ENCODE measurements around the gene CD55. TPM values are rescaled to one million over a fixed set of nuclear protein-coding genes. Genes with fewer than 3 reads are reported as not detected.

Gene CD55
- total RNA-seq, 2 donors from 2014 or later = 19.5 to 26.1 TPM

DNA sequence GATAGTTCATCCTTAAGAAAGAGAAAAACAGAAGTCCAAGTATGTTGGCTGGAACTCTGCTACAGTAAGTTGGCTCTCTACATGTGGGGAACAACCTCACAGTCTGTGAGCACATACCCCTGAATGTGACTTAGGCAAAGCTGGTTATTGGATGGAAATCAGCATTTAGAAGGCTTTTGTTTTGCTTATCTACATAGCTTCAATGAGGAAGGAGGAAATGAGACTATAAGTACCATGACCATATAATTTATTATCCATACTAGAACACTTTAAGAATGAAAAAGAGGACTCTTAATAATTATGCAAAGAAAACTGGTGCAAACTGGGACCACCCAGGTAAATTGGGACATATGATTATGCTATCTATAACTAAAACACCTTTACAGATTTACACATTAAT lies 31.7 kb upstream of the CD55 start:
- Histone ChIP-seq H3K9me3 (ENCODE audit: control insufficient read depth, low read length) (peaks cover 16% of the 10 kb centered on the region), H3K4me1 (ENCODE audit: control insufficient read depth, insufficient read depth, low read length) (no peaks in the 10 kb centered on the region), H3K9ac (ENCODE audit: extremely low read depth, low read length, poor library complexity, severe bottlenecking) (no peak overlapping the region), H3K27ac (ENCODE audit: low read depth, low read length) (no peak overlapping the region), H3K4me3 (ENCODE audit: low read length) (no peak overlapping the region), H3K27me3 (ENCODE audit: control insufficient read depth, insufficient read depth, low read length, poor library complexity, severe bottlenecking) (no peaks in the 10 kb centered on the region), H3K36me3 (ENCODE audit: control insufficient read depth, insufficient read depth, low read length) (no peaks in the 10 kb centered on the region)
- H3K36me3 Mint-ChIP-seq (ENCODE audit: low read depth) = peaks cover 16% of the 10 kb centered on the region
- no peak overlapping the region for H3K27ac Mint-ChIP-seq
- no peak for DNase-seq
- H3K4me3 Mint-ChIP-seq = no peak overlapping the region
- H3K9me3 Mint-ChIP-seq = peaks cover 36% of the 10 kb centered on the region
- H3K27me3 Mint-ChIP-seq (ENCODE audit: insufficient read depth) = no peaks in the 10 kb centered on the region
- H3K4me1 Mint-ChIP-seq = peaks cover 11% of the 10 kb centered on the region
- TF ChIP-seq, protein P1, sequence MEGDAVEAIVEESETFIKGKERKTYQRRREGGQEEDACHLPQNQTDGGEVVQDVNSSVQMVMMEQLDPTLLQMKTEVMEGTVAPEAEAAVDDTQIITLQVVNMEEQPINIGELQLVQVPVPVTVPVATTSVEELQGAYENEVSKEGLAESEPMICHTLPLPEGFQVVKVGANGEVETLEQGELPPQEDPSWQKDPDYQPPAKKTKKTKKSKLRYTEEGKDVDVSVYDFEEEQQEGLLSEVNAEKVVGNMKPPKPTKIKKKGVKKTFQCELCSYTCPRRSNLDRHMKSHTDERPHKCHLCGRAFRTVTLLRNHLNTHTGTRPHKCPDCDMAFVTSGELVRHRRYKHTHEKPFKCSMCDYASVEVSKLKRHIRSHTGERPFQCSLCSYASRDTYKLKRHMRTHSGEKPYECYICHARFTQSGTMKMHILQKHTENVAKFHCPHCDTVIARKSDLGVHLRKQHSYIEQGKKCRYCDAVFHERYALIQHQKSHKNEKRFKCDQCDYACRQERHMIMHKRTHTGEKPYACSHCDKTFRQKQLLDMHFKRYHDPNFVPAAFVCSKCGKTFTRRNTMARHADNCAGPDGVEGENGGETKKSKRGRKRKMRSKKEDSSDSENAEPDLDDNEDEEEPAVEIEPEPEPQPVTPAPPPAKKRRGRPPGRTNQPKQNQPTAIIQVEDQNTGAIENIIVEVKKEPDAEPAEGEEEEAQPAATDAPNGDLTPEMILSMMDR (conservative IDR thresholded peaks at IDR 0.05) = no peak

DNA sequence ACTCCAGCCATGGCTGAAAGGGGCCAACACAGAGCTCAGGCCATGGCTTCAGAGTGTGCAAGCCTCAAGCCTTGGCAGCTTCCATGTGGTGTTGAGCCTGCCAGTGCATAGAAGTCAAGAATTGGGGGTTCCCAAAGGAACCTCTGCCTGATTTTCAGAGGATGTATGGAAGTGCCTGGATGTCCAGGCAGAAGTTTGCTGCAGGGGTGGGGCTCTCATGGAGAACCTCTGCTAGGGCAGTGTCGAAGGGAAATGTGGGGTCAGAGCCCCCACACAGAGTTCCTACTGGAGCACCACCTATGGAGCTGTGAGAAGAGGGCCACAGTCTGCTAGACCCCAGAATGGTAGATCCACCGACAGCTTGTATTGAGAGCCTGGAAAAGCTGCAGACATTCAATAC lies 29.8 kb upstream of the CD55 start:
- H3K4me1 ChIP-seq (ENCODE audit: control insufficient read depth, insufficient read depth, low read length) = no peaks in the 10 kb centered on the region
- H3K27ac Mint-ChIP-seq = no peak overlapping the region
- no peak overlapping the region for H3K27ac ChIP-seq (ENCODE audit: low read depth, low read length)
- 86 to 93% methylated on average over 1 to 2 of the region's 2 CpGs for WGBS, 2 experiments (ENCODE audit: insufficient coverage in 1 of 2, insufficient read length in 1 of 2)
- H3K4me3 ChIP-seq (ENCODE audit: low read length) = no peak overlapping the region
- no peaks in the 10 kb centered on the region for H3K27me3 Mint-ChIP-seq (ENCODE audit: insufficient read depth)
- H3K9ac ChIP-seq (ENCODE audit: extremely low read depth, low read length, poor library complexity, severe bottlenecking) = no peak overlapping the region
- H3K4me1 Mint-ChIP-seq = peaks cover 11% of the 10 kb centered on the region
- no peaks in the 10 kb centered on the region for H3K27me3 ChIP-seq (ENCODE audit: control insufficient read depth, insufficient read depth, low read length, poor library complexity, severe bottlenecking)
- no peak for DNase-seq
- H3K9me3 ChIP-seq (ENCODE audit: control insufficient read depth, low read length) = peaks cover 16% of the 10 kb centered on the region
- no peak overlapping the region for H3K4me3 Mint-ChIP-seq
- TF ChIP-seq, protein P1 (conservative IDR thresholded peaks at IDR 0.05) = no peak
- peaks cover 16% of the 10 kb centered on the region for H3K36me3 Mint-ChIP-seq (ENCODE audit: low read depth)
- no peaks in the 10 kb centered on the region for H3K36me3 ChIP-seq (ENCODE audit: control insufficient read depth, insufficient read depth, low read length)
- H3K9me3 Mint-ChIP-seq = peaks cover 36% of the 10 kb centered on the region

DNA sequence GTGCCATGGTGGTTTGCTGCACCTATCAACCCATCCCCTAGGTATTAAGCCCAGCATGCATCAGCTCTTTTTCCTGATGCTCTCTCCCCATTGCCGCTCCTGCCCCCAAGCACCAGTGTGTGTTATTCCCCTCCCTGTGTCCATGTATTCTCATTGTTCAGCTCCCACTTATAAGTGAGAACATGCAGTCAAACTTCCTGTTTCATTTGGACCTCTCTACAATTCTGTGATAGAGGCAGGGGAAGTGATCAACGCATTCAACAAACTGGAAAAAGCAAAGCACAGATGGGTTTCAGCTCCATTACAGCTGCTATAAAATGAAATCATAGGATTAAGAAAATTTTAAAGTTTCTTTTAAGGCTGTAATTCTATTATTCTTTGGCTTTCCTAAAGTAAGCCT lies 23.3 kb upstream of the CD55 start:
- no peaks in the 10 kb centered on the region for H3K4me1 ChIP-seq (ENCODE audit: control insufficient read depth, insufficient read depth, low read length)
- DNase-seq = no peak
- peaks cover 4% of the 10 kb centered on the region for H3K36me3 Mint-ChIP-seq (ENCODE audit: low read depth)
- no peaks in the 10 kb centered on the region for H3K9me3 ChIP-seq (ENCODE audit: control insufficient read depth, low read length)
- 67 to 95% methylated on average over 1 to 2 of the region's 2 CpGs for WGBS, 2 experiments (ENCODE audit: insufficient coverage in 1 of 2, insufficient read length in 1 of 2)
- TF ChIP-seq, protein P1 (conservative IDR thresholded peaks at IDR 0.05) = no peak
- no peak overlapping the region for H3K27ac Mint-ChIP-seq
- H3K27me3 ChIP-seq (ENCODE audit: control insufficient read depth, insufficient read depth, low read length, poor library complexity, severe bottlenecking) = no peaks in the 10 kb centered on the region
- no peaks in the 10 kb centered on the region for H3K36me3 ChIP-seq (ENCODE audit: control insufficient read depth, insufficient read depth, low read length)
- H3K9me3 Mint-ChIP-seq = peaks cover 12% of the 10 kb centered on the region
- H3K27me3 Mint-ChIP-seq (ENCODE audit: insufficient read depth) = no peaks in the 10 kb centered on the region
- no peak overlapping the region for H3K4me3 Mint-ChIP-seq
- no peak overlapping the region for H3K27ac ChIP-seq (ENCODE audit: low read depth, low read length)
- peaks cover 18% of the 10 kb centered on the region for H3K4me1 Mint-ChIP-seq
- H3K9ac ChIP-seq (ENCODE audit: extremely low read depth, low read length, poor library complexity, severe bottlenecking) = no peak overlapping the region
- no peak overlapping the region for H3K4me3 ChIP-seq (ENCODE audit: low read length)
